K562 (cell line): ENCODE results near the gene BLZF1. TPM values are rescaled to one million over a fixed set of nuclear protein-coding genes. Genes with fewer than 3 reads are reported as not detected.

Experiments used
- ELF1 ChIP-seq: fragments of 200-800 bp; sonication (Bioruptor generic); IDR thresholded peaks from 2 replicates; pipeline ENCODE4 v1.6.1; 2016; ENCODE audit warnings: missing genetic modification characterization, missing compliant biosample characterization
- EP300 ChIP-seq: IDR thresholded peaks from 2 replicates; pipeline ENCODE4 v1.6.1; 2012; ENCODE audit warnings: low read length, improper control_type of control experiment
- FUS ChIP-seq: fragments of 200-400 bp; formaldehyde crosslinking; optimal IDR thresholded peaks from 2 replicates; pipeline ENCODE3; 2017; ENCODE audit warnings: low read depth, low read length
- ILF3 ChIP-seq: fragments of 450-650 bp; IDR thresholded peaks from 2 replicates; pipeline ENCODE4 v1.6.1; 2018; ENCODE audit warnings: antibody characterized with exemption, mild to moderate bottlenecking, moderate library complexity, borderline replicate concordance
- KLF1 ChIP-seq: fragments of 450-650 bp; IDR thresholded peaks from 2 replicates; pipeline ENCODE4 v1.6.1; 2016; ENCODE audit warnings: missing genetic modification characterization, missing compliant biosample characterization
- L3MBTL2 ChIP-seq: fragments of 450-650 bp; IDR thresholded peaks from 2 replicates; pipeline ENCODE4 v1.6.1; 2016; ENCODE audit warnings: mild to moderate bottlenecking, moderate library complexity
- LEF1 ChIP-seq: fragments of 450-650 bp; IDR thresholded peaks from 2 replicates; pipeline ENCODE4 v1.6.1; 2016; ENCODE audit warnings: mild to moderate bottlenecking
- MCM7 ChIP-seq, 2 experiments: fragments of 450-650 bp; IDR thresholded peaks; 2 replicates each; pipeline ENCODE4 v1.6.1; 2016 to 2018
- MYBL2 ChIP-seq, 2 experiments: fragments of 450-650 bp in 1 of 2; sonication (generic) in 1 of 2; formaldehyde crosslinking in 1 of 2; IDR thresholded peaks; 2 replicates each; pipeline versions ENCODE4 v1.6.1 to v1.8.1; 2017 to 2022; ENCODE audit warnings: borderline replicate concordance in 1 of 2, inconsistent platforms in 1 of 2, low read depth in 1 of 2, mild to moderate bottlenecking in 1 of 2, missing genetic modification reagents in 1 of 2, moderate library complexity in 1 of 2
- NCOA1 ChIP-seq: fragments of 450-650 bp; IDR thresholded peaks from 2 replicates; pipeline ENCODE4 v1.6.1; 2016; ENCODE audit warnings: low read depth
- NCOR1 ChIP-seq: fragments of 450-650 bp; IDR thresholded peaks from 2 replicates; pipeline ENCODE4 v1.6.1; 2016; ENCODE audit warnings: mild to moderate bottlenecking, moderate library complexity
- NFYB ChIP-seq: IDR thresholded peaks from 2 replicates; pipeline ENCODE4 v1.6.1; 2011; ENCODE audit warnings: mild to moderate bottlenecking, moderate library complexity; ENCODE audit not compliant: insufficient read length; ENCODE audit errors: extremely low read depth
- RBBP5 ChIP-seq: fragments of 200-600 bp; sonication (generic); IDR thresholded peaks from 2 replicates; pipeline ENCODE4 v1.6.1; 2012; ENCODE audit warnings: borderline replicate concordance, mild to moderate bottlenecking, low read length, control low read depth, inconsistent platforms; ENCODE audit not compliant: insufficient read depth, poor library complexity, severe bottlenecking
- RBM14 ChIP-seq: fragments of 200-400 bp; formaldehyde crosslinking; IDR thresholded peaks from 2 replicates; pipeline ENCODE4 v1.6.1; 2018; ENCODE audit warnings: low read depth, mild to moderate bottlenecking, low read length, moderate library complexity, borderline replicate concordance; ENCODE audit not compliant: insufficient read depth
- RFX1 ChIP-seq: fragments of 450-650 bp; IDR thresholded peaks from 2 replicates; pipeline ENCODE4 v1.6.1; 2016; ENCODE audit warnings: mild to moderate bottlenecking, moderate library complexity
- SIN3A ChIP-seq, 2 experiments: fragments of 150-350 bp in 1 of 2; IDR thresholded peaks; 2 replicates each; pipeline ENCODE4 v1.6.1; 2011 to 2016; ENCODE audit warnings: borderline replicate concordance in 2 of 2, low read depth in 2 of 2, low read length in 2 of 2, mild to moderate bottlenecking in 2 of 2, moderate library complexity in 2 of 2; ENCODE audit not compliant: control insufficient read depth in 1 of 2
- SOX6 ChIP-seq: fragments of 450-650 bp; IDR thresholded peaks from 2 replicates; pipeline ENCODE4 v1.6.1; 2014; ENCODE audit warnings: mild to moderate bottlenecking
- SP2 ChIP-seq: IDR thresholded peaks from 2 replicates; pipeline ENCODE4 v1.6.1; 2011; ENCODE audit warnings: mild to moderate bottlenecking, low read depth, low read length, moderate library complexity; ENCODE audit not compliant: poor library complexity, severe bottlenecking; ENCODE audit errors: extremely low read depth
- YBX1 ChIP-seq: fragments of 450-650 bp; IDR thresholded peaks from 2 replicates; pipeline ENCODE4 v1.7.1; 2016; ENCODE audit warnings: mild to moderate bottlenecking
- ZNF316 ChIP-seq: fragments of 450-650 bp; IDR thresholded peaks from 2 replicates; pipeline ENCODE4 v1.6.1; 2016
- ZNF431 ChIP-seq: sonication (generic); formaldehyde crosslinking; IDR thresholded peaks from 2 replicates; pipeline ENCODE4 v1.8.0; 2022; ENCODE audit warnings: mild to moderate bottlenecking, missing genetic modification reagents
- ZNF778 ChIP-seq: fragments of 450-650 bp; formaldehyde crosslinking; IDR thresholded peaks from 2 replicates; pipeline ENCODE4 v1.4.0; 2020; ENCODE audit warnings: mild to moderate bottlenecking, moderate library complexity
- polyA plus RNA-seq, 8 experiments: library from polyadenylated mRNA; depleted of rRNA in 4 of 8; stranded (reverse) in 5 of 8; unstranded in 3 of 8; fragments of >200 nt; fragmentation: Nextera tagmentation in 2 of 8; fragmentation: Illumina TruSeq in 1 of 8; extraction: Ambion mirVana in 2 of 8; extraction: Trizol in 1 of 8; gene quantifications; 2 replicates each; pipeline versions ENCODE4 v1.2.1 to v1.2.3, GENCODE V29; 2011 to 2014; ENCODE audit warnings: inconsistent platforms in 1 of 8, missing spikeins in 1 of 8
- total RNA-seq, 7 experiments: library from RNA; depleted of rRNA in 6 of 7; stranded (reverse); fragments of >200 nt in 6 of 7; fragmentation: Illumina TruSeq in 2 of 7; extraction: Trizol in 2 of 7; gene quantifications; 2 replicates each; pipeline versions ENCODE4 v1.2.1 to v1.2.3, GENCODE V29; 2011 to 2021; ENCODE audit warnings: low replicate concordance in 1 of 7
- TF ChIP-seq, protein P1 (sequence below): sonication (generic); formaldehyde crosslinking; IDR thresholded peaks from 2 replicates; pipeline ENCODE4 v1.8.1; 2023; ENCODE audit warnings: mild to moderate bottlenecking, missing genetic modification reagents
- TF ChIP-seq, protein P2 (sequence below): fragments of 450-650 bp; IDR thresholded peaks from 2 replicates; pipeline ENCODE4 v1.6.1; 2018; ENCODE audit not compliant: partially characterized antibody
- TF ChIP-seq, protein P3 (sequence below): fragments of 250-450 bp; sonication (Bioruptor Pico); IDR thresholded peaks from 2 replicates; pipeline ENCODE4 v1.8.0; 2021; ENCODE audit warnings: borderline replicate concordance, mild to moderate bottlenecking, moderate library complexity; ENCODE audit not compliant: poor library complexity, severe bottlenecking

BLZF1 gene
- total and polyA plus RNA-seq, 9 of the 15 experiments (the other 6 are each of a cell fraction or from before 2014, with no cell fraction given), result 20.5 to 32.8 (median 25.3) TPM

DNA sequence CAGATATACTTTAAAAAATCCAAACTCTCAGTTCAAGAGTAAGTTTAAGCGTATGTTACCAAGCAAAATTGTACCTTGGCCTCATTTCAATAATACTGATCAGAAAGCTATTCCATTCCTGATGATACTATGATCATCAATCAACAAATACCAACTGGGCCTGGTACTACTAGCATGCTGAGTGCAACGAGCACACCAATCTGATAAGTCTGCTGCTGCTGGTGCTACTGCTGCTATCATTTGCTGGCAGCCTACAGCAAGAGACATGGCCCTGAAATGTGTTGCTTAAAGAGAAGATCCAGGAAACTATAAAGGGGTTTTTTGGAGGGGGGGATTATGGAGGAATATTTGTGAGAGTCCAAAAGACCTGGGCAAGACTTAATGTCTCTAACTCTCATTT, 40.1 kb upstream of the BLZF1 start (continued):
- TF ChIP-seq RBBP5, result no peak
- TF ChIP-seq SOX6, result 0 out of 2 replicates have a peak, but pooled peaks have one; percentile 20
- TF ChIP-seq SP2, result no peak
- no peak for TF ChIP-seq MCM7 (IDR thresholded peaks at IDR 0.05)
- TF ChIP-seq, protein P1, sequence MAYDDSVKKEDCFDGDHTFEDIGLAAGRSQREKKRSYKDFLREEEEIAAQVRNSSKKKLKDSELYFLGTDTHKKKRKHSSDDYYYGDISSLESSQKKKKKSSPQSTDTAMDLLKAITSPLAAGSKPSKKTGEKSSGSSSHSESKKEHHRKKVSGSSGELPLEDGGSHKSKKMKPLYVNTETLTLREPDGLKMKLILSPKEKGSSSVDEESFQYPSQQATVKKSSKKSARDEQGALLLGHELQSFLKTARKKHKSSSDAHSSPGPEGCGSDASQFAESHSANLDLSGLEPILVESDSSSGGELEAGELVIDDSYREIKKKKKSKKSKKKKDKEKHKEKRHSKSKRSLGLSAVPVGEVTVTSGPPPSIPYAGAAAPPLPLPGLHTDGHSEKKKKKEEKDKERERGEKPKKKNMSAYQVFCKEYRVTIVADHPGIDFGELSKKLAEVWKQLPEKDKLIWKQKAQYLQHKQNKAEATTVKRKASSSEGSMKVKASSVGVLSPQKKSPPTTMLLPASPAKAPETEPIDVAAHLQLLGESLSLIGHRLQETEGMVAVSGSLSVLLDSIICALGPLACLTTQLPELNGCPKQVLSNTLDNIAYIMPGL (CRISPR knock-in tag), result no peak
- peak; percentile 15; the same call in 1 of the 2 replicates for TF ChIP-seq EP300
- no peak for TF ChIP-seq RFX1
- no peak for TF ChIP-seq ILF3
- no peak for TF ChIP-seq LEF1
- TF ChIP-seq NCOR1, result 0 out of 2 replicates have a peak, but pooled peaks have one; percentile 18
- no peak for TF ChIP-seq KLF1 (tag)
- no peak for TF ChIP-seq ZNF316
- peak; percentile 49; the same call in 1 of the 2 replicates for TF ChIP-seq L3MBTL2
- no peak for TF ChIP-seq FUS
- TF ChIP-seq RBM14, result no peak
- TF ChIP-seq, protein P2, sequence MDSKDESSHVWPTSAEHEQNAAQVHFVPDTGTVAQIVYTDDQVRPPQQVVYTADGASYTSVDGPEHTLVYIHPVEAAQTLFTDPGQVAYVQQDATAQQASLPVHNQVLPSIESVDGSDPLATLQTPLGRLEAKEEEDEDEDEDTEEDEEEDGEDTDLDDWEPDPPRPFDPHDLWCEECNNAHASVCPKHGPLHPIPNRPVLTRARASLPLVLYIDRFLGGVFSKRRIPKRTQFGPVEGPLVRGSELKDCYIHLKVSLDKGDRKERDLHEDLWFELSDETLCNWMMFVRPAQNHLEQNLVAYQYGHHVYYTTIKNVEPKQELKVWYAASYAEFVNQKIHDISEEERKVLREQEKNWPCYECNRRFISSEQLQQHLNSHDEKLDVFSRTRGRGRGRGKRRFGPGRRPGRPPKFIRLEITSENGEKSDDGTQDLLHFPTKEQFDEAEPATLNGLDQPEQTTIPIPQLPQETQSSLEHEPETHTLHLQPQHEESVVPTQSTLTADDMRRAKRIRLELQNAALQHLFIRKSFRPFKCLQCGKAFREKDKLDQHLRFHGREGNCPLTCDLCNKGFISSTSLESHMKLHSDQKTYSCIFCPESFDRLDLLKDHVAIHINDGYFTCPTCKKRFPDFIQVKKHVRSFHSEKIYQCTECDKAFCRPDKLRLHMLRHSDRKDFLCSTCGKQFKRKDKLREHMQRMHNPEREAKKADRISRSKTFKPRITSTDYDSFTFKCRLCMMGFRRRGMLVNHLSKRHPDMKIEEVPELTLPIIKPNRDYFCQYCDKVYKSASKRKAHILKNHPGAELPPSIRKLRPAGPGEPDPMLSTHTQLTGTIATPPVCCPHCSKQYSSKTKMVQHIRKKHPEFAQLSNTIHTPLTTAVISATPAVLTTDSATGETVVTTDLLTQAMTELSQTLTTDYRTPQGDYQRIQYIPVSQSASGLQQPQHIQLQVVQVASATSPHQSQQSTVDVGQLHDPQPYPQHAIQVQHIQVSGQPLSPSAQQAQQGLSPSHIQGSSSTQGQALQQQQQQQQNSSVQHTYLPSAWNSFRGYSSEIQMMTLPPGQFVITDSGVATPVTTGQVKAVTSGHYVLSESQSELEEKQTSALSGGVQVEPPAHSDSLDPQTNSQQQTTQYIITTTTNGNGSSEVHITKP, result peak; percentile 90
- no peak for TF ChIP-seq ELF1 (tag)
- TF ChIP-seq, protein P3, sequence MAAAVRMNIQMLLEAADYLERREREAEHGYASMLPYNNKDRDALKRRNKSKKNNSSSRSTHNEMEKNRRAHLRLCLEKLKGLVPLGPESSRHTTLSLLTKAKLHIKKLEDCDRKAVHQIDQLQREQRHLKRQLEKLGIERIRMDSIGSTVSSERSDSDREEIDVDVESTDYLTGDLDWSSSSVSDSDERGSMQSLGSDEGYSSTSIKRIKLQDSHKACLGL, result no peak
- TF ChIP-seq NFYB, result no peak
- TF ChIP-seq NCOA1, result no peak
- TF ChIP-seq YBX1, result no peak
- TF ChIP-seq MYBL2 (IDR thresholded peaks at IDR 0.05; ENCODE audit: low read depth), result no peak
- no peak for TF ChIP-seq MYBL2 (CRISPR knock-in tag; IDR thresholded peaks at IDR 0.05; ENCODE audit: borderline replicate concordance)
- no peak for TF ChIP-seq ZNF778 (CRISPR knock-in tag)
- TF ChIP-seq ZNF431, result no peak
- no peak for TF ChIP-seq SIN3A (IDR thresholded peaks at IDR 0.05; ENCODE audit: borderline replicate concordance in 2 of 2, control insufficient read depth in 1 of 2, low read depth in 2 of 2, low read length in 2 of 2)
